ENCODE data around the gene LDHAL6B.
A peak's percentile ranks its signal among the peaks of the same experiment; 100 is the strongest.

LDHAL6B gene

GRCh38 chr15:59221511-59222505, 15.2 kb downstream of the LDHAL6B start:
- no peak for DNase-seq

- DNase-seq = no peak
Observed at GRCh38 chr15:59222906-59223550, 16.4 kb downstream of the LDHAL6B start.

- no peak for DNase-seq
Observed at GRCh38 chr15:59223736-59224135, 17.1 kb downstream of the LDHAL6B start.

- no peak for DNase-seq
Observed at GRCh38 chr15:59224474-59224873, 17.8 kb downstream of the LDHAL6B start.

GRCh38 chr15:59227021-59227420, 20.4 kb downstream of the LDHAL6B start:
- no peak for DNase-seq

GRCh38 chr15:59229015-59229414, 22.4 kb downstream of the LDHAL6B start:
- DNase-seq = no peak

- DNase-seq = no peak
Observed at GRCh38 chr15:59229453-59229852, 22.8 kb downstream of the LDHAL6B start.

GRCh38 chr15:59230531-59231055, 23.9 kb downstream of the LDHAL6B start:
- no peak for DNase-seq

- no peak for DNase-seq
Observed at GRCh38 chr15:59232476-59232875, 25.8 kb downstream of the LDHAL6B start.

GRCh38 chr15:59236394-59236793, 29.8 kb downstream of the LDHAL6B start:
- no peak for DNase-seq

GRCh38 chr15:59237119-59237855, 30.6 kb downstream of the LDHAL6B start:
- DNase-seq = no peak

- no peak for DNase-seq
Observed at GRCh38 chr15:59237924-59238331, 31.3 kb downstream of the LDHAL6B start.

GRCh38 chr15:59240036-59240435, 33.4 kb downstream of the LDHAL6B start:
- no peak for DNase-seq

GRCh38 chr15:59242649-59243048, 36.0 kb downstream of the LDHAL6B start:
- no peak for DNase-seq

- no peak for DNase-seq
Observed at GRCh38 chr15:59243622-59244021, 37.0 kb downstream of the LDHAL6B start.

GRCh38 chr15:59244337-59244736, 37.7 kb downstream of the LDHAL6B start:
- no peak for DNase-seq

GRCh38 chr15:59245559-59245958, 38.9 kb downstream of the LDHAL6B start:
- DNase-seq = no peak

GRCh38 chr15:59247364-59247763, 40.7 kb downstream of the LDHAL6B start:
- peak in 1 of 2 experiments; percentile 11 for DNase-seq

GRCh38 chr15:59249816-59250215, 43.2 kb downstream of the LDHAL6B start:
- no peak for DNase-seq

GRCh38 chr15:59250249-59250648, 43.6 kb downstream of the LDHAL6B start:
- no peak for DNase-seq

GRCh38 chr15:59251001-59251845, 44.6 kb downstream of the LDHAL6B start:
- DNase-seq = no peak

- no peak for DNase-seq
Observed at GRCh38 chr15:59252137-59252536, 45.5 kb downstream of the LDHAL6B start.

Data from NCI-H446 (cell line).